Measurements from ENCODE around the gene SPTLC2.

SPTLC2 gene

DNA sequence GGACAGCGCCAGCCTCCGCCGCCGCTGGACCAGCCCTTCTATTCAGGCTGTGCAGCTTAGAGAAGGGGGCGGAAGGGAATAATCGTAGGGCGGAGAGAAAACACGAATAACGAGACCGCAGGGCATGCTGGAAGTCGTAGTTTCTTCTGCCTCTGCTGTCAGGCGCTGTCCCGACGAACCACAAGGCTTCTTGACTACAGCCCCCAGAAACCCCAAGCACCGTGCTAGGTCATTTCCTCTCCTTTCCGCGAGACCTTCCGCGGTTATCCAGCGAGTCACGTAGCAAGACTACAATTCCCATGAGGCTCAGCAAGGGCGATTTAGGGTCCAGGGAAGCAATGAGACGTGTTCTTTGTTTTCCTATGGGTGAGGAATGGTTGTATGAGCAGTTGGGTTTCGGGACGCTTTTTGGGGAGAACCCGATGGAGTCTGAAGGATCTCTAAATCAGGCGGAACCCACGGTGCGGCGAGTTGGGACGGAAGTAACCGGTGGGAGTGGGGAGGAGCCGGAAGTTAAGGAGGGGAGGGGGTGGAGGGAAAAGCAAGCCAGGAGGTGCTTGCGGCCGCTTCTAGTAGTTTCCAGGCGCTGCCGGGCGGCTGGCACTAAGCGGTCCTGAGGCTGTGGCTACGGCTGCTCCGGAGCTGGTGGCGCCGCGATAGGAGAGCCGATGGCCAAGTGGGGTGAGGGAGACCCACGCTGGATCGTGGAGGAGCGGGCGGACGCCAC, 158.8 kb downstream of the SPTLC2 start, which contains the start of the genes AHSA1 and VIPAS39:
Gene AHSA1 (plus strand): TSS at position 572 of the 727 bp plus-strand sequence. CDS start 97 bp downstream, at position 669.
Gene VIPAS39 (minus strand): TSS at position 80 of the 727 bp plus-strand sequence. CDS start 3,499 bp downstream, outside the sequence.
- DNase-seq: peak; percentile 95

DNA sequence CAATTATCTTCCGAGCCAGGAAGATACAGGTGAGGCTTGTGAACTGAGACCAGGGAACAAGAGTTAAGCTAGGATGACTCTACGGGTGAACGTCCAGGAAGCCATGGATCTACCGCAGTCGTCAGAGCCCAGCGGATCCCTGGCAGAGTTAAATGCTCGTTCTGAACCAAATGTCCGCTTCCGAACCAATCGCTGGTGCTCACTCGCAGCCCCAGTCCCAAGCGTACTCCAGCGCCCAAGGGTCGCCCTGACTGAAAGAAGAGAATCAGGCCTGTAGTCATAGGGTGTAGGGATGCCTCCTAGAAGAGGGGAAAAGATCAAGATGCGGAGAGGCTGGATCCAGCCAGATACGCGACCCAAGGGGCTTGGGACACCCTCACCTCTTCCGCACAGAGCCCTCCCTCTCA, 159.3 kb downstream of the SPTLC2 start:
- DNase-seq: no peak
